HCT116 (cell line): ENCODE measurements around the gene CCDC148. TPM values are rescaled to one million over a fixed set of nuclear protein-coding genes. Genes with fewer than 3 reads are reported as not detected.

Experiments
- ATAC-seq: fragments of 200-7000 bp; cut with Tn5 transposase; 2 replicates; pipeline ENCODE4 v1.9.1; 2020; ENCODE audit warnings: mild to moderate bottlenecking, moderate library complexity
- BruUV-seq: library from RNA; stranded (reverse); fragments of 400-500 nt; replicated peaks from 2 replicates; lab custom pipeline; 2021; lab: Mats Ljungman, UMichigan
- CTCF ChIA-PET: fragments of 300-600 bp; sonication (Branson Sonifier 250); formaldehyde crosslinking; loops from one replicate; lab custom pipeline; 2021; ENCODE audit warnings: antibody characterized with exemption; lab: Charles Lee
- POLR2A ChIA-PET: fragments of 300-600, 350-600 bp; sonication (Branson Sonifier 250); formaldehyde crosslinking; loops from one replicate; lab custom pipeline; 2021; ENCODE audit warnings: antibody characterized with exemption; lab: Charles Lee
- RAD21 ChIA-PET, 2 experiments: fragments of 300-600 bp; sonication (Branson Sonifier 250); formaldehyde crosslinking; loops; one replicate each; lab custom pipeline; 2023; ENCODE audit warnings: low total read pairs in 2 of 2; ENCODE audit not compliant: uncharacterized antibody in 2 of 2, unreplicated experiment in 2 of 2, low non-redundant PET in 1 of 2; lab: Charles Lee
- DNase-seq: peaks from one replicate; pipeline ENCODE4 v3.0.0-alpha.2; 2010; ENCODE audit warnings: low read depth, low spot score
- H2AFZ ChIP-seq: fragments of 200-600 bp; shearing (Covaris generic), sonication (generic); 2 replicates; pipeline ENCODE4 v1.6.1; 2017; ENCODE audit warnings: low read depth, mixed run types, mixed read lengths, antibody characterized with exemption, low read length; ENCODE audit not compliant: poor library complexity, severe bottlenecking
- H3K27ac ChIP-seq: 2 replicates; pipeline ENCODE4 v1.5.1; 2012; ENCODE audit warnings: low read depth, low read length
- H3K27me3 ChIP-seq: fragments of 200-600 bp; sonication (generic); 2 replicates; pipeline ENCODE4 v1.6.1; 2016; ENCODE audit warnings: mixed run types, low read length, mixed read lengths; ENCODE audit not compliant: insufficient read depth
- H3K36me3 ChIP-seq, 2 experiments: fragments of 200-500 bp in 1 of 2; fragments of 200-600 bp in 1 of 2; sonication (Bioruptor generic) in 1 of 2; sonication (generic) in 1 of 2; 2 replicates each; pipeline versions ENCODE4 v1.5.1 to v1.6.1; 2014 to 2016; ENCODE audit warnings: low read length in 2 of 2, inconsistent platforms in 1 of 2, mixed read lengths in 1 of 2, mixed run types in 1 of 2; ENCODE audit not compliant: insufficient read depth in 2 of 2, control insufficient read depth in 1 of 2
- H3K4me1 ChIP-seq, 2 experiments: fragments of 200-600 bp in 1 of 2; sonication (generic) in 1 of 2; 2 replicates each; pipeline versions ENCODE4 v1.5.1 to v1.6.1; 2012 to 2017; ENCODE audit warnings: low read length in 2 of 2, inconsistent platforms in 1 of 2, mild to moderate bottlenecking in 1 of 2, mixed read lengths in 1 of 2, mixed run types in 1 of 2, moderate library complexity in 1 of 2; ENCODE audit not compliant: insufficient read depth in 2 of 2, control insufficient read depth in 1 of 2
- H3K4me2 ChIP-seq: fragments of 200-600 bp; sonication (generic); 2 replicates; pipeline ENCODE4 v1.6.1; 2017; ENCODE audit warnings: mixed run types, low read length, mixed read lengths
- H3K4me3 ChIP-seq, 2 experiments: fragments of 200-600 bp in 1 of 2; sonication (generic) in 1 of 2; replicated peaks in 1 of 2; 2 replicates each; pipeline ENCODE4 v1.5.1; 2011 to 2016; ENCODE audit warnings: low read length in 2 of 2, control low read depth in 1 of 2, low read depth in 1 of 2, mild to moderate bottlenecking in 1 of 2, mixed read lengths in 1 of 2, mixed run types in 1 of 2
- H3K79me2 ChIP-seq: fragments of 200-600 bp; sonication (generic); 2 replicates; pipeline ENCODE4 v1.6.1; 2017; ENCODE audit warnings: mild to moderate bottlenecking, mixed run types, low read length, moderate library complexity, mixed read lengths; ENCODE audit not compliant: insufficient read depth
- H3K9ac ChIP-seq: fragments of 200-600 bp; sonication (generic); 2 replicates; pipeline ENCODE4 v1.6.1; 2016; ENCODE audit warnings: low read length, mixed read lengths
- H3K9me2 ChIP-seq: fragments of 200-600 bp; sonication (generic), shearing (Covaris generic); 2 replicates; pipeline ENCODE4 v1.6.1; 2017; ENCODE audit warnings: mixed run types, mild to moderate bottlenecking, moderate library complexity; ENCODE audit not compliant: insufficient read depth
- H3K9me3 ChIP-seq, 2 experiments: fragments of 200-500 bp in 1 of 2; fragments of 200-600 bp in 1 of 2; sonication (Bioruptor generic) in 1 of 2; sonication (generic) in 1 of 2; 2 replicates each; pipeline ENCODE4 v1.6.1; 2014 to 2017; ENCODE audit warnings: low read length in 2 of 2, mixed read lengths in 2 of 2, inconsistent platforms in 1 of 2, low read depth in 1 of 2, mild to moderate bottlenecking in 1 of 2, mixed run types in 1 of 2, moderate library complexity in 1 of 2; ENCODE audit not compliant: control insufficient read depth in 1 of 2, insufficient read depth in 1 of 2
- H4K20me1 ChIP-seq: fragments of 200-600 bp; sonication (generic), shearing (Covaris generic); 2 replicates; pipeline ENCODE4 v1.6.1; 2017; ENCODE audit warnings: mixed run types, mild to moderate bottlenecking, moderate library complexity; ENCODE audit not compliant: insufficient read depth
- CBX3 ChIP-seq: IDR thresholded peaks from 2 replicates; pipeline ENCODE4 v1.6.1; 2012; ENCODE audit warnings: low read depth
- EGR1 ChIP-seq: IDR thresholded peaks from 2 replicates; pipeline ENCODE4 v1.6.1; 2012; ENCODE audit warnings: low read depth
- ELF1 ChIP-seq: IDR thresholded peaks from 2 replicates; pipeline ENCODE4 v1.6.1; 2012; ENCODE audit warnings: low read depth, borderline replicate concordance
- EZH2 ChIP-seq: fragments of 200-600 bp; sonication (generic); IDR thresholded peaks from 2 replicates; pipeline ENCODE4 v1.6.1; 2017; ENCODE audit warnings: antibody characterized with exemption, mixed run types
- EZH2phosphoT487 ChIP-seq: fragments of 200-600 bp; IDR thresholded peaks from 2 replicates; pipeline ENCODE4 v1.6.1; 2018; ENCODE audit warnings: antibody characterized with exemption, borderline replicate concordance
- FOSL1 ChIP-seq: IDR thresholded peaks from 2 replicates; pipeline ENCODE4 v1.6.1; 2012; ENCODE audit warnings: low read depth
- POLR2AphosphoS5 ChIP-seq: IDR thresholded peaks from 2 replicates; pipeline ENCODE4 v1.6.1; 2011; ENCODE audit warnings: mild to moderate bottlenecking, low read depth, low read length, moderate library complexity
- SIN3A ChIP-seq: IDR thresholded peaks from 2 replicates; pipeline ENCODE4 v1.6.1; 2012; ENCODE audit warnings: low read depth
- SRF ChIP-seq: IDR thresholded peaks from 2 replicates; pipeline ENCODE4 v1.6.1; 2012; ENCODE audit warnings: low read depth
- YY1 ChIP-seq: IDR thresholded peaks from 2 replicates; pipeline ENCODE4 v1.6.1; 2011; ENCODE audit warnings: low read length, low read depth, moderate library complexity, mild to moderate bottlenecking; ENCODE audit not compliant: insufficient replicate concordance; ENCODE audit errors: extremely low read depth
- ZFX ChIP-seq: fragments of 450-650 bp; IDR thresholded peaks from 2 replicates; pipeline ENCODE4 v1.6.1; 2017
- ZNF274 ChIP-seq: fragments of 200-500 bp; sonication (Bioruptor generic); IDR thresholded peaks from 2 replicates; pipeline ENCODE4 v1.6.1; 2014; ENCODE audit warnings: mild to moderate bottlenecking, low read depth, low read length, inconsistent platforms
- intact Hi-C: fragments of 100-400 bp; cut with micrococcal nuclease; formaldehyde crosslinking; loops from 2 replicates; pipeline ENCODE4 v1.10.0; 2022
- total RNA-seq: library from RNA; stranded (reverse); gene quantifications from one replicate; pipeline ENCODE4 v1.2.1, GENCODE V29; 2021; ENCODE audit not compliant: unreplicated experiment
- TF ChIP-seq, protein P1 (sequence below): IDR thresholded peaks from 2 replicates; pipeline ENCODE4 v1.6.1; 2012
- TF ChIP-seq, protein P2 (sequence below), 3 experiments: fragments of 200-600 bp in 1 of 3; sonication (generic) in 1 of 3; IDR thresholded peaks in 2 of 3; conservative IDR thresholded peaks in 1 of 3; 2 replicates each; pipeline ENCODE4 v1.5.1; 2012 to 2017; ENCODE audit warnings: low read depth in 2 of 3, low read length in 2 of 3, antibody characterized with exemption in 1 of 3, borderline replicate concordance in 1 of 3, control low read depth in 1 of 3, mild to moderate bottlenecking in 1 of 3, mixed read lengths in 1 of 3, mixed run types in 1 of 3, moderate library complexity in 1 of 3; ENCODE audit not compliant: insufficient read depth in 1 of 3
- TF ChIP-seq, protein P3 (sequence below): IDR thresholded peaks from 2 replicates; pipeline ENCODE4 v1.6.1; 2011; ENCODE audit warnings: mild to moderate bottlenecking, low read length, moderate library complexity; ENCODE audit not compliant: insufficient replicate concordance; ENCODE audit errors: extremely low read depth

CCDC148 gene
- total RNA-seq, 1 experiment from 2014 or later, result 0.59 TPM

DNA sequence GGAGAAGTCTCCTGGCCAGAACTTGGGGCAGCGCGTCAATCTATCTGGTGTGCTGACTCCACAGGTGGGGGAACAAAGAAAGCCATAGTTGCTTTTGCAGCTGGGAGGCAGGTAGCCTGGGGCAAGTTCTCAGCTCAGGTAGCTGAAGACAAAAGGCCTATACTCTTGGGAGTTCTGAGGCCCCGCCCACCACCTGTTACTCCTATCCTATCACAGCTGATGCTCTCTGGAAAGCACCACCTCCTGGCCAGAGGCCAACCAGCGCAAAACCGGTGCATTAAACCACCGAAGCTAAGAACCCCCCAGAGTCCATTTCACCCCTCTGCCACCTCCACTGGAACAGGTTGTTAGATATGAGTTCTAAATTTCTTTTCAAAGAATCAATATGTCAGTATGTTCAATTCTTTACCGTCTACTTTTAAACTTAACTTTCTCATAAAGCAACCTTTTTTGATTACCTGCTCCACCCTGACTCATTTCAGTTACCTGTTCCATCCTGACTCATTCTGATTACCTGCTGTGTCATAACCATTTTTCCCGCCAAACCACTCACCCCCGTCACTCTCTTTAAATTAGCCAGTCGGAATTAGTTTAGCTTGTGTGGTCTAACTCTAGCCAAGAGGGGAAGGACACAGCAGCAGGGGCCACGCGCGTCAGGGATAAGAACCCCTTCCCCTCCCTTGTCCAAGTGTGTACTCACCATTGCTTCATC is 311.5 kb downstream of the CCDC148 start:
- intact Hi-C loops, result no loop called here
- H2AFZ ChIP-seq, result peak overlapping the region; percentile 16
- H3K9me2 ChIP-seq, result no peaks in the 10 kb centered on the region
- H3K4me3 ChIP-seq, result no peak overlapping the region
- ChIA-PET POLR2A (no interaction called here), CTCF (no interaction called here), RAD21 (interaction anchor here in 1 of 2 experiments (0.6 kb wide), 1 partner anchor 1142 kb away, joined by 4 read pairs; no protein-coding TSS in a partner anchor)
- peak overlapping the region; percentile 28 for H3K4me2 ChIP-seq
- H3K27me3 ChIP-seq, result no peaks in the 10 kb centered on the region
- no peaks in the 10 kb centered on the region for H3K9me3 ChIP-seq
- H3K79me2 ChIP-seq, result no peaks in the 10 kb centered on the region
- ATAC-seq (peak; percentile 66; the same call in 1 of the 2 replicates), DNase-seq (peak; percentile 8)
- no peak for TF ChIP-seq EZH2
- no peak for TF ChIP-seq YY1
- no peak for TF ChIP-seq ZFX
- TF ChIP-seq FOSL1, result peak; percentile 56; the same call in 1 of the 2 replicates
- no peaks in the 10 kb centered on the region for H3K36me3 ChIP-seq
- H4K20me1 ChIP-seq, result no peaks in the 10 kb centered on the region
- H3K4me1 ChIP-seq, result peaks cover 0 to 9% of the 10 kb centered on the region in 2 experiments; a peak in 2 of 4 replicates
- no peak overlapping the region for H3K27ac ChIP-seq
- no peak overlapping the region for H3K9ac ChIP-seq
- no TSS peak for BruUV-seq

DNA sequence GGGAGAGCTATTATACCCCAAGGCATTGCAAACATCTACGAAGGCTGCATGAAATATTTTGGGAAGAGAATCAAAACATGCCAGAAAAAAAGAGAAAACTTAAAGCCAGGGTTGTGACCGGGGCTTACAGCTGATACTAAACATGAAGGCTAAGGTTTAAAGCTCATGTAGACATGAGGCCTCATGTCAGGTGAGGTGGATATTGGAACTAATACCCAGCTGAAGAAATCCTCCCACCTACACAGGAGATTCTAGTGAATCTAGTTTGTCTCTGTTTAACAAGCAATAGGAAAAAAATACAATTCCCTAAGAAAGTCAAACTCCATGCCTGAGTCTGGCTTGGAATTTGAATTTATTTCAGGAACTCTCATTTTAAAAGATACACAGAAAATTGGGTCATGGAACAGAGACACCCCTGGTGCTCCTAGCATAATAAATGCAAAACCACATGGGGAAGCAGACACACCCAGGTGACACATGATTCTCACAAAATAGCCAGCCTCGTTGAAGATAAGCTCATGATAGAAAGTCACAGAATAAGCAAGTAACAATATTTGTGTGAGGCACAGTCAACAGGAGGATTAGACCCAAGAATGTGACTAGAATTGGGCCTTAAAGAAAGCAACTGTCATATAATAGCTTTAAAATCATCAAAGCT is 312.7 kb downstream of the CCDC148 start:
- H3K4me1 ChIP-seq, result peaks cover 0 to 9% of the 10 kb centered on the region in 2 experiments; a peak in 2 of 4 replicates
- H3K9ac ChIP-seq, result no peak overlapping the region
- no peak overlapping the region for H3K27ac ChIP-seq
- POLR2A ChIA-PET, result no interaction called here
- no peaks in the 10 kb centered on the region for H4K20me1 ChIP-seq
- intact Hi-C loops, result no loop called here
- H3K4me2 ChIP-seq, result no peak overlapping the region
- no peaks in the 10 kb centered on the region for H3K9me3 ChIP-seq
- H3K27me3 ChIP-seq, result no peaks in the 10 kb centered on the region
- no peaks in the 10 kb centered on the region for H3K36me3 ChIP-seq
- ATAC-seq (no peak), DNase-seq (no peak)
- no peaks in the 10 kb centered on the region for H3K9me2 ChIP-seq
- no peak overlapping the region for H2AFZ ChIP-seq
- CTCF ChIA-PET, result no interaction called here
- no peaks in the 10 kb centered on the region for H3K79me2 ChIP-seq
- no peak overlapping the region for H3K4me3 ChIP-seq
- RAD21 ChIA-PET, result no interaction called here
- no TSS peak for BruUV-seq
- no peak for TF ChIP-seq POLR2AphosphoS5
- no peak for TF ChIP-seq SIN3A
- TF ChIP-seq SRF, result no peak
- no peak for TF ChIP-seq EZH2phosphoT487
- no peak for TF ChIP-seq EZH2
- TF ChIP-seq, protein P1, sequence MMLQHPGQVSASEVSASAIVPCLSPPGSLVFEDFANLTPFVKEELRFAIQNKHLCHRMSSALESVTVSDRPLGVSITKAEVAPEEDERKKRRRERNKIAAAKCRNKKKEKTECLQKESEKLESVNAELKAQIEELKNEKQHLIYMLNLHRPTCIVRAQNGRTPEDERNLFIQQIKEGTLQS, result no peak
- TF ChIP-seq, protein P2, sequence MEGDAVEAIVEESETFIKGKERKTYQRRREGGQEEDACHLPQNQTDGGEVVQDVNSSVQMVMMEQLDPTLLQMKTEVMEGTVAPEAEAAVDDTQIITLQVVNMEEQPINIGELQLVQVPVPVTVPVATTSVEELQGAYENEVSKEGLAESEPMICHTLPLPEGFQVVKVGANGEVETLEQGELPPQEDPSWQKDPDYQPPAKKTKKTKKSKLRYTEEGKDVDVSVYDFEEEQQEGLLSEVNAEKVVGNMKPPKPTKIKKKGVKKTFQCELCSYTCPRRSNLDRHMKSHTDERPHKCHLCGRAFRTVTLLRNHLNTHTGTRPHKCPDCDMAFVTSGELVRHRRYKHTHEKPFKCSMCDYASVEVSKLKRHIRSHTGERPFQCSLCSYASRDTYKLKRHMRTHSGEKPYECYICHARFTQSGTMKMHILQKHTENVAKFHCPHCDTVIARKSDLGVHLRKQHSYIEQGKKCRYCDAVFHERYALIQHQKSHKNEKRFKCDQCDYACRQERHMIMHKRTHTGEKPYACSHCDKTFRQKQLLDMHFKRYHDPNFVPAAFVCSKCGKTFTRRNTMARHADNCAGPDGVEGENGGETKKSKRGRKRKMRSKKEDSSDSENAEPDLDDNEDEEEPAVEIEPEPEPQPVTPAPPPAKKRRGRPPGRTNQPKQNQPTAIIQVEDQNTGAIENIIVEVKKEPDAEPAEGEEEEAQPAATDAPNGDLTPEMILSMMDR (IDR thresholded peaks at IDR 0.05 in 2 of 3, conservative IDR thresholded peaks at IDR 0.05 in 1 of 3; ENCODE audit: borderline replicate concordance in 1 of 3, insufficient read depth in 1 of 3, low read depth in 2 of 3, low read length in 2 of 3), result no peak
- no peak for TF ChIP-seq YY1
- no peak for TF ChIP-seq ZNF274
- TF ChIP-seq CBX3, result no peak
- TF ChIP-seq EGR1, result no peak
- no peak for TF ChIP-seq ELF1
- TF ChIP-seq, protein P3, sequence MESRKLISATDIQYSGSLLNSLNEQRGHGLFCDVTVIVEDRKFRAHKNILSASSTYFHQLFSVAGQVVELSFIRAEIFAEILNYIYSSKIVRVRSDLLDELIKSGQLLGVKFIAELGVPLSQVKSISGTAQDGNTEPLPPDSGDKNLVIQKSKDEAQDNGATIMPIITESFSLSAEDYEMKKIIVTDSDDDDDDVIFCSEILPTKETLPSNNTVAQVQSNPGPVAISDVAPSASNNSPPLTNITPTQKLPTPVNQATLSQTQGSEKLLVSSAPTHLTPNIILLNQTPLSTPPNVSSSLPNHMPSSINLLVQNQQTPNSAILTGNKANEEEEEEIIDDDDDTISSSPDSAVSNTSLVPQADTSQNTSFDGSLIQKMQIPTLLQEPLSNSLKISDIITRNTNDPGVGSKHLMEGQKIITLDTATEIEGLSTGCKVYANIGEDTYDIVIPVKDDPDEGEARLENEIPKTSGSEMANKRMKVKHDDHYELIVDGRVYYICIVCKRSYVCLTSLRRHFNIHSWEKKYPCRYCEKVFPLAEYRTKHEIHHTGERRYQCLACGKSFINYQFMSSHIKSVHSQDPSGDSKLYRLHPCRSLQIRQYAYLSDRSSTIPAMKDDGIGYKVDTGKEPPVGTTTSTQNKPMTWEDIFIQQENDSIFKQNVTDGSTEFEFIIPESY, result no peak
